GM19395 (cell line): ENCODE measurements around the gene GPBAR1.
"Not testable (repeated sequence)": the region's sequence is repeated elsewhere in the genome, so short reads cannot be mapped to it uniquely, and the experiment has no call there.

ENCODE experiments used
- ATAC-seq: cut with Tn5 transposase; IDR thresholded peaks from one replicate; pipeline ENCODE4 v1.9.1; 2021; ENCODE audit warnings: mild to moderate bottlenecking, moderate library complexity; ENCODE audit not compliant: unreplicated experiment

GPBAR1 gene

DNA sequence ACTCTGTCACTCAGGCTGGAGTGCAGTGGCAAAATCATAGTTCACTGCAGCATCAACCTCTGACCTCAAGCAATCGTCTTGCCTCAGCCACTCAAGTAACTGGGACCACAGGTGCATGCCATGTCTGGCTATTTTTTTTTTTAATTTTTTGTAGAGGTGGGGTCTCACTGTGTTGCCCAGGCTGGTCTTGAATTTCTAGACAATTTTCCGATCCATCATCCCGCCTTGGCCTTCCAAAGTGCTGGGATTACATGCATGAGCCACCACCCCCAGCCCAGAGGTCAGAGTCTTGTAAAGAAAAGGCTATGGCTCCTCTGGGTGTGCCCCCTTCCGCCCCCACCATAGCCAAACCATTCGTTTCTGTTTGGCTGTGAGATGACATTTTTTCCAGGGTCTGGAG, 44.6 kb downstream of the GPBAR1 start:
- ATAC-seq, result no peak

DNA sequence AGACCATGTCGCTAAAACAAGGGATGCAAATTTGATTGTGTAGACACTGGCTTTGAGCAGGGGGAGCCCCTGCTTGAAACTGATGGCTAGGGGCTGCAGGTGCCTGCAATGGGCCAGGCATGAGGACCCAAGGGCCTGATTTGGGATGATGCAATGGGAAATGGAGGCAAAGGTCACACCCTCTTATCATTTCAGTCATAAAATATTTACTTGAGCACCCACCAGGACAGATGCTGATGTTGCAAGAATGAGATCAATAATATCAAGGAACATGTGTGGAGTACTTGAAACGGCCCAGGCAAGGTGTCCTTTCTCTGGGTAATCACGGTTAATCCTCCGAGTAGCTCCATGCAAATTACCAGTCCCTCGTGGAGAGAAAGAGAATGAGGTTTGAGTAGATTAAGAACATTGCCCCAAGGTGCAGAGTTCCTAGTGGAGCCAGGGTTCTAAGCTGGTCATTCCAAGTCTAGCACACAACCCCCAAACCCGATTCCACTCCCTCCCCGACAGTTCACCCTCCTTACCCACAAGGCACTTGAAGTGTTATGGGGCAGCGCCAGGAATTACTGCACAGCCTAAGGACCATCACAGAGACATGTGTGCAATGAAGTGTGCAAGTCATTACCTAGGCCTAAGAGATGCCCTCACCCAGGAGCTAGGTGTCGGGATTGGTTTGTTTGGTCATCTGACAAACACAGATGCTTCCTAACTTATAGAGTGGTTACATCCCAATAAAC, 45.5 kb downstream of the GPBAR1 start:
- ATAC-seq, result no peak

DNA sequence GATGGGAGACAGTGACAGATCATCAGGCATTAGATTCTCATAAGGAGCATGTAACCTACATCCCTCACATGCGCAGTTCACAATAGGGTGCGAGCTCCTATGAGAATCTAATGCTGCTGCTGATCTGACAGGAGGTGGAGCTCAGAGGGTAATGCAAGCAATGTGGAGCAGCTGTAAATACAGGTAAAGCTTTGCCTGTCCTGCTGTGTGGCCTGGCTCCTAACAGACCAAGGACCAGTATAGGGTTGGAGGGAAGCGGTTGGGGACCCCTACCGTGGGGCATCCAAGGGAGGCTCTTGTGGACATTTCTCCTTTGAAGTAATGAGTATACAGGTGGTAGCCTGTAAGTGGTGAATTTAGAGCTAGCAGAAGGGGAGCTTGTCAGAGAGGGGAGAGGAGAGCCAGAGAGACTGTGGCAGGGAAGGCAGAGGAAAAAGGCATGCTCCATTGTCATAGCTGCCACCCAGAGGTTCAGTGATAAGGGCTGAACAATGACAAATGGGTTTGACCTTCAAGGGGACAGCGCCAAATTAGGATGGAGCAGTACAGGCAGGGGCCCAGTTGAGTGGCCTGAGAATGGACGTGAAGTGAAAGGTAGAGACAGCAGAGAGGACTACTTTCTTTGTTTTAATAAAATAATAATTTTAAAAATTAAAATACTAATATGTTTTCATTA, 46.7 kb downstream of the GPBAR1 start:
- no peak for ATAC-seq

DNA sequence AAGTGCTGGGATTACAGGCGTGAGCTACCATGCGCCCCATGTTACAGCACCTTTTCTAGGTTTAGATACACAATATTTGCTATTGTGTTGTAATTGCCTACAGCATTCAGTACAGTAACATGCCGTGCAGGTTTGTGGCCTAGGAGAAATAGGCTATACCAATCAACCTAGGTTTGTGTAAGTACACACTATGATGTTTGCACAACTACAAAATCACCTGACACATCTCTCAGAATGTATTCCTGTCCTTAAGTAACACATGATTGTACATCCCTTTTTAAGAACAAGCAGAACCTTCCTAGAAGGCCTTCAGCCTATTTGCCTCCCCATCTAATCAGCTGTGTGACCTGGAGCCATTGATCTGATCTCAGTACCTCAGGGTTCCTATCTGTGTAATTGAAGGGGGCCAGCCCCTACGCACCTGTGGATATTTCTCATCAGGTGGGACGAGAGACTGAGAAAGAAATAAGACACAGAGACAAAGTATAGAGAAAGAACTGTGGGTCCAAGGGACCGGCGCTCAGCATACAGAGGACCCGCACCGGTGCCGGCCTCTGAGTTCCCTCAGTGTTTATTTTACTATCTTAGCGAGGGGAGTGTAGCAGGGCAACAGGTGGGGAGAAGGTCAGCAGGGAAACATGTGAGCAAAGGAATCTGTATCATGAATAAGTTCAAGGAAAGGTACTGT, 50.2 kb downstream of the GPBAR1 start:
- ATAC-seq, result no peak

DNA sequence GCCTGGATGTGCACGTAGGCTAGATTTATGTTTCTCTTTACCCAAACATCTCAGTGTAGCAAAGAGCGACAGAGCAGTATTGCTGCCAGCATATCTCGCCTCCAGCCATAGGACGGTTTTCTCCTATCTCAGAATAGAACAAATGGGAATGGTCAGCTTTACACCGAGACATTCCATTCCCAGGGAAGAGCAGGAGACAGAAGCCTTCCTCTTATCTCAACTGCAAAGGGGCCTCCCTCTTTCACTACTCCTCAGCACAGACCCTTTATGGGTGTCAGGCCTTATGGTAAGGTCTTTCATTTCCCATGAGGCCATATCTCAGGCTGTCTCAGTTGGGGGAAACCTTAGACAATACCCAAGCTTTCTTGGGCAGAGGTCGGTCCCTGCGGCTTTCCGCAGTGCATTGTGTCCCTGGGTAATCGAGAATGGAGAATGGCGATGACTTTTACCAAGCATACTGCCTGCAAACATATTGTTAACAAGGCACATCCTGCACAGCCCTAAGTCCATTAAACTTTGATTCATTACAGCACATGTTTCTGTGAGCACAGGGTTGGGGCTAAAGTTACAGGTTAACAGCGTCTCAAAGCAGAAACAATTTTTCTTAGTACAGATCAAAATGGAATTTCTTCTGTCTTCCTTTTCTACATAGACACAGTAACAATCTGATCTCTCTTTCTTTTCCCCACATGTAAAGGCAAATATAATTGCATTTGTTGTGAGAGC, 50.9 kb downstream of the GPBAR1 start:
- ATAC-seq, result not testable (repeated sequence)

DNA sequence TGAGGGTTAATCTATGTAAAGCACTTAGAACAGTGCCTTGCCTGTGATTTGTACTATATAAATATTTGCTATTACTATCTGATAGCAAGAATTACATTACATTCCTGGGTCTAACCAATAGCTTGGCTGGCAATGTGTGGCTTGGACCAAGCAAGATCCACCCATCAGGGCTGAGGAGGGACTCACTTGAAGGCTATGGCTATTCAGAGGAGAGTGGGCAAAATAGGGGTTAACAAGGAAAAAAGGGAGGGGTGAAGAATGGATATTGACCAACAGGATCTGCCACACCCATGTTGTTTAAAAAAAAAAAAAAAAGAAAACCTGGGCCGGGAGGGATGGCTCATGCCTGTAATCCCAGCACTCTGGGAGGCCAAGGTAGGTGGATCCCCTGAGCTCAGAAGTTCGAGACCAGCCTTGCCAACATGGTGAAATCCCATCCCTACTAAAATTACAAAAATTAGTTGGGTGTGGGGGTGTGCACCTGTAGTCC, 51.5 kb downstream of the GPBAR1 start:
- no peak for ATAC-seq

DNA sequence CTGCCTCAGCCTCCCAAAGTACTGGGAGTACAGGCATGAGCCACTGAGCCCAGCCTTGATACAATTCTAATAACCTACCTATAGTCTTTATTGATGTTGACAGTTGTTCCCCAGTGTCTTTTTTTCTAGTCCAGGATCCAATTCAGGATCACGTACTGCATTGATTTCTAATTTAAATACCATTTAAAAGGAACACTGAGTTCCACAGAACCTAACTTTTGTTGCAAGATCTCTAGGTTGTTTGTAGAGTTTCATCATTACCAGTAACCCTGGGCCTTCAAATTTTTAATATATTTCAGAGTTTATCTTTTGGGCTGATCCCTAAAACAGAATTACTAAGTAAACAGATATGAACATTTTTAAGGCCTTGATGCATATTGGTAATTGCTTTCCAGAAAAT, 52.5 kb downstream of the GPBAR1 start:
- no peak for ATAC-seq
